ENCODE measurements around the gene TMA7B.
A peak's percentile ranks its signal among the peaks of the same experiment; 100 is the strongest.

TMA7B gene

DNA sequence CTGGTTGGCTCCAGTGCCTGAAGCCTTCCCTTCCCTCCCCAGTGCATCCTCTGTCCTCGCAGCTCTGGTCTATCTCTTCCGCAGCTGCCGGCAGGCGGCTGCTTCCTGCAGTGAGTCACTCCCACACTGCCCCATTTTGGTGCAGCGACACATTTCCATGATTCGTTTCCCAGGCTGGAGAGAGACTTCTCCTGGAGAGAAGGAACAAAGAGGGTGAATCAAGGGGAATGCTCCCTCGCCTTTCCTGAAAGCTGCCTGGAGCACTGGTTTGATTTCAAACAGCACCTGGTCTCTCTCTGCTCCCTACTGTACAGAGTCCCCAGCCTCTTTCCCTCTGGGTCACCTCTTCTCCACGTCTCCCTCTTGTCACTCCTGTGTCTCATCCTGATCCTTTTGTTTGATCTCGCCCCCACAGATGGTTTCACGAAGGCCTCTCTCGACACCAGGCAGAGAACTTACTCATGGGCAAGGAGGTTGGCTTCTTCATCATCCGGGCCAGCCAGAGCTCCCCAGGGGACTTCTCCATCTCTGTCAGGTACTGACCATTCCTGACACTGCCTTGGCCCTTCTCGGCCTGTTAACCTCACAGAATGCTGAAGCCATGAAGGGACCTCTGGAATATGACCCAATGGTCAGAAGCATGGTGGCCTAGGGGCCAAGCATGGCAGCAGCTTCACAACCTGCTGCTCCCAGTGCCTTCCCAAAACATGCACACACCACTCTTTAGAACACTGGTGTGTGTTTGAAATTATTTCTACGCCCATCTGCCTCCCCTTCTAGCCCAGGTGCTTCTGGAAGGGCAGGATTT lies at the start of gene TMA7B:
Gene TMA7B (plus strand): TSS at position 758 of the 808 bp plus-strand sequence. CDS start 3,978 bp downstream, outside the sequence.
- no peak for DNase-seq (ENCODE audit: low read depth)

- no peak for DNase-seq (ENCODE audit: low read depth)
These were observed 49.2 kb upstream of the TMA7B start for GRCh38 chr22:39910876-39911613.

GRCh38 chr22:39913321-39913720 lies 46.9 kb upstream of the TMA7B start:
- no peak for DNase-seq (ENCODE audit: low read depth)

GRCh38 chr22:39913886-39914285 lies 46.3 kb upstream of the TMA7B start:
- no peak for DNase-seq (ENCODE audit: low read depth)

GRCh38 chr22:39914584-39914983 lies 45.6 kb upstream of the TMA7B start:
- DNase-seq (ENCODE audit: low read depth), result no peak

GRCh38 chr22:39915295-39915726 lies 44.9 kb upstream of the TMA7B start:
- no peak for DNase-seq (ENCODE audit: low read depth)

- DNase-seq (ENCODE audit: low read depth), result no peak
These were observed 43.7 kb upstream of the TMA7B start for GRCh38 chr22:39916496-39916895.

DNA sequence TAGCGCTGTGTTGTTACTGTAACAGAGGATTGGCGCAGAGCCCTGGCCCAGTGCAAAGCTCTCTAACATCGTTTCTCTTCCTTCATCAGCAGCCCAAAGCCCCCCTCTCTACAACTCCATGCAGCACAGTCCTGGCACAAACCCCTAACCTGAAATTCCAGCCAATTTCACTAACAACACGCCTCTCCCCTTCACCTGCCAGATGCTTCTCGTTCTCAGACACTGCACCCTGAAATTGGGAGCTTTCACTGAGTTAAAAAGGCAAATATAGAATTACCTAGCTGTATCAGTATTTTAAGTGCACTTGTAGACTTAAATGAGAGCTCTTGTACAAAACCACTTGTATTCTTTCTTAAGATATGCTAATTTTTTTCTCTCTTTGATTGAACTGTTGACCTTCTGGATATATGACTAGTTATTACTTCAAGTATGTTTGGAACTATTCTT lies 43.0 kb upstream of the TMA7B start:
- DNase-seq (ENCODE audit: low read depth), result no peak

- DNase-seq (ENCODE audit: low read depth), result no peak
These were observed 42.3 kb upstream of the TMA7B start for GRCh38 chr22:39917776-39918495.

DNA sequence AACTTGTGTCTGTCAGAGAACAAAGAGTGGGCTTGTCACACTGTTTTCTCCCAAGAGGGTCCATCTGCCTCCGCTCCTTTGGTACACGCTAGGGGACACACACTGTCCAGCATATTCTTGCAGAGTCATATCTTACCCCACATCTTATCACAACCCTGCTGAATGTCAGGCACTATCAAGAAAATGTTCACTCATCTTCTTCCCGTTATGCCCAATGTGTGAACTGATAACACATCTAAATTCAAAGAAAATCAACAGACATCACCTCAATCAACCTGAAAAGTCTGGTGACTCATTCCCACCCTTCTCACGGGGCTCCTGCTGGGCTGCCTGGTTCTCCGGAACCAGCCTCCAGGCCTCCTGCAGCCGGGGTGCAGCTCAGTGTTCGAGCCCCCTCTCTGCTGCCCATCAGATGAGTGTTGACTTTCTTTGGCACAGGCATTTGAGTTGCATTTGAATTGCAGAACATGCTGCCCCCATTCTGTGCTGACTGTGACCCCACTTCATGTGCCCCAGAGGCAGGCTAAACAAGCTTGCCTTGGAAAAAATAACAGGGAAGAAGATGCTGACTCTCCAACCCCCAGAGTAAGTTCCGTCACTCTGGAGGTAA lies 40.0 kb upstream of the TMA7B start:
- peak; percentile 62 for DNase-seq (ENCODE audit: low read depth)

GRCh38 chr22:39923696-39924095 lies 36.5 kb upstream of the TMA7B start:
- no peak for DNase-seq (ENCODE audit: low read depth)

DNA sequence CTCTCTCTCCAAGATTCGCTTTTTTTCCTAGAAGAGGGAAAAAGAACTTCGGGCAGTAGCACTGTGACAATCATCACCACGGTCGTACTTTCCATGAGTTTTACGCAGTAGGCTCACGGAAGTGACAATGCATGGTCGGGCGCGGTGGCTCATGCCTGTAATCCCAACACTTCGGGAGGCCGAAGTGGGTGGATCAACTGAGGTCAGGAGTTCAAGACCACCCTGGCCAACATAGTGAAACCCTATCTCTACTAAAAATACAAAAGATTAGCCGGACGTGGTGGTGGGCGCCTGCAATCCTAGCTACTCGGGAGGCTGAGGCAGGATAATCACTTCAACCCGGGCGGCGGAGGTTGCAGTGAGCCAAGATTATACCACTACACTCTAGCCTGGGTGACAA lies 35.9 kb upstream of the TMA7B start:
- DNase-seq (ENCODE audit: low read depth), result no peak

- no peak for DNase-seq (ENCODE audit: low read depth)
These were observed 34.9 kb upstream of the TMA7B start for GRCh38 chr22:39925273-39925672.

DNA sequence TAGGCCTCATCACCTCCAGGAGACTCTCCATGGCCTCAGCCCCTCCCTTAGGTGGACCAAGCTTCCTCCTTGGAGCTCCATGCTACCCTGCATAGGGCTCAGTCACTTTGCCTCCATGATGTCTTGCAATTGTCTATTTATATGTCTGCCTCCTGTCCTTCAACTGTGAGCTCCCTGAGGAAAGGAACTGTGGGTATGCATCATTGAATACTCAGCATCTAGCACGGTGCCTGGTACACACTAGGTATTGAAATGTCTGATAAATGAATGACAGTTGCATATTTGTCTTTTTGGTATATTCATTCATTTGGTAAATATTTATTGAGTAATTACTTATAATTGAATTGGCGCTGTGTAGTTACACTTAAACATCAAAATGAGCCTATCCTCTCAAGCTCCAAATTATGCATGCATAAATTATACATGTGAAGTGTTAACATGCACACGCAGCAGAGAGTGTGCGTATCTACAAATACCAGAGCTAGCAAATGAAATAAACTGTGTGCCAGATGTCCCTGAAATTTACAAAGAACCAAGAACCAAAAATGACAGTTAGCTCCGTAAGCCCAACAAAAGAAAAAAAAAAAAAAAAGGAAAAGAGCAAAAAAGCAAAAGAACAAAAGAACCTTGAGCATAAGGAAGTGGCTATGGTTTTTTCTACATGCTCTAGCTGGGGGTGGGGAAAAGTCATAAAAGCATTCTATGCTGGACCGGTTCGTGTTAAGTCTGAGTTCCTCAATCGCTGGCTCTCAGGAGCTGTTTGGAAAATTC lies 34.1 kb upstream of the TMA7B start:
- DNase-seq (ENCODE audit: low read depth), result no peak

DNA sequence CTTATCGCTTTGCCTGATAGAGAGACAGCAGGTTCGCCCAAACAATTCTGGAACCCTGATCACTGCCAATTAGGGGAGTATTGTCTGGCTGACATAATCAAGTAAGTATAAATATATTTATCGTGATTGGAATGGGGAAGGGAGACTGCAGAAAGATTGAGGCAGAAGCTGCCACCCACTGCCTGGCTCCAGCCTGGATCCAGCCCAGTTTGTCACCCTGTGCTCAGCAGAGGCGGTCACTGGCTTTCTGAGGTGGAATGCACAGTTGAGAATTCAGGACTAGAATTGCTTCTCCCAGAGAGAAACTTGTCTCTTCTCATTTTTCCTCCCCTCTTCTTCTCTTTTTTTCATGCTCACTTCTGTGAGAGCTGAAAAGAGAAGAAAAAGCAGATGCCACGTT lies 33.4 kb upstream of the TMA7B start:
- DNase-seq (ENCODE audit: low read depth), result no peak

DNA sequence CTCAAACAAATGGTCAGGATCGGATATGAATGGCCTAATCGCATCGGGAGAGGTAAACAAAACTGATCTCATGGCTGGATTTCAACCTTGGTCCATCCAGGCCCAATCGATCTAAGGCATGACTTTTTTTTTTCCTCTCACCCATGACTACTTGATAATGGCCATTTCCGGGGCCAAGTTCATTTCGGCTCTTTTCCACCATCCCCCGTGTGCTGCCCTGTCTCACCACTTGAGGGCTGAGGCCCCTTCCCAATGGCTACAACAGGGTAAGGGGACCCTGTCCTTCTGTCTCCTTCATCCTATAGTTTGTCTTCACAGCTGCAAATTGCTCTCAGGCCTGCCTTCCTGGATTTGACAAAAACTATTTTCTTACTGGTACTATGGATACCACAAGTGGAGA lies 32.7 kb upstream of the TMA7B start:
- DNase-seq (ENCODE audit: low read depth), result no peak

GRCh38 chr22:39928536-39929520 lies 31.4 kb upstream of the TMA7B start:
- DNase-seq (ENCODE audit: low read depth), result no peak

DNA sequence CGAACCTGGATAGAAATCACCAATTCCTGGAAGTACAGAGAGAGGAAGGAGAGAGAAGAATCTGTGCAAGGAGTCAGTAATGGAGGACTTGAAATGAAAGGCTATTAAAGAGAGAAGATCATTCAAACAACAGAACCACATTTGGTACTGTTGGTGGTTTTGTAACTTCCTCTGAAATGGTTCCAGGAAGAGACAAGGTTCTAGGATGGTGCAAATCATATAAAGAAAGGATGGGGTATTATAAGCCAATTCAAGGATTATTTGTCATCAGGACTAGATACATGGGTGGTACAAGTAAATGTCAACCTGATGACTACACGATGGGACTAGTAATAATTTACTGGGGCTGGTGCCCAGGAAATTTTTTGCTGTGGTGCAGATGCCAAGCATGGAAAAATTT lies 28.9 kb upstream of the TMA7B start:
- no peak for DNase-seq (ENCODE audit: low read depth)

- DNase-seq (ENCODE audit: low read depth), result no peak
These were observed 28.0 kb upstream of the TMA7B start for GRCh38 chr22:39932166-39932565.
